H1 (cell line): ENCODE measurements around the gene CD4. TPM values are rescaled to one million over a fixed set of nuclear protein-coding genes. Genes with fewer than 3 reads are reported as not detected.

Experiments
- CTCF ChIA-PET: fragments of 300-600 bp; sonication (Branson Sonifier 250); formaldehyde crosslinking; loops from one replicate; lab custom pipeline; 2021; ENCODE audit not compliant: partially characterized antibody; lab: Charles Lee
- POLR2A ChIA-PET: fragments of 300-600 bp; sonication (Branson Sonifier 250); formaldehyde crosslinking; loops from one replicate; lab custom pipeline; 2021; ENCODE audit warnings: inconsistent platforms; ENCODE audit not compliant: partially characterized antibody; lab: Charles Lee
- DNase-seq, 2 experiments: peaks; one replicate each; pipeline versions ENCODE4 v3.0.0 to v3.0.0-alpha.2; 2010 to 2022; ENCODE audit warnings: low spot score in 2 of 2, low read depth in 1 of 2, mixed read lengths in 1 of 2
- FAIRE-seq: peaks from 2 replicates; lab custom pipeline; 2011; peaks lifted over from hg19 to GRCh38; lab: Jason Lieb, UNC
- H2AFZ ChIP-seq: 2 replicates; pipeline ENCODE4 v1.8.1; 2012; ENCODE audit warnings: low read length, inconsistent platforms
- H2AK5ac ChIP-seq: 2 replicates; pipeline ENCODE4 v1.6.1; 2013; ENCODE audit warnings: low read depth, low read length
- H2BK120ac ChIP-seq: replicated peaks from 2 replicates; pipeline ENCODE3; 2013; ENCODE audit warnings: low read depth, low read length, inconsistent platforms
- H2BK12ac ChIP-seq: 2 replicates; pipeline ENCODE4 v1.6.1; 2013; ENCODE audit warnings: low read depth, low read length
- H2BK15ac ChIP-seq: 2 replicates; pipeline ENCODE4 v1.6.1; 2013; ENCODE audit warnings: low read length
- H2BK20ac ChIP-seq: 2 replicates; pipeline ENCODE4 v1.6.1; 2013; ENCODE audit warnings: low read length
- H2BK5ac ChIP-seq: 2 replicates; pipeline ENCODE4 v1.6.1; 2013; ENCODE audit warnings: low read depth, low read length
- H3K14ac ChIP-seq: 2 replicates; pipeline ENCODE4 v1.6.1; 2013; ENCODE audit warnings: inconsistent platforms; ENCODE audit not compliant: insufficient read length
- H3K18ac ChIP-seq: 2 replicates; pipeline ENCODE4 v1.6.1; 2013; ENCODE audit warnings: low read length; ENCODE audit errors: extremely low read depth
- H3K23ac ChIP-seq: 2 replicates; pipeline ENCODE4 v1.6.1; 2013; ENCODE audit warnings: inconsistent platforms; ENCODE audit not compliant: insufficient read length
- H3K23me2 ChIP-seq: 2 replicates; pipeline ENCODE4 v1.6.1; 2013; ENCODE audit warnings: low read depth, low read length
- H3K27ac ChIP-seq: 2 replicates; pipeline ENCODE4 v1.6.1; 2011; ENCODE audit warnings: low read depth, low read length, inconsistent platforms
- H3K27me3 ChIP-seq, 4 experiments: replicated peaks in 1 of 4; 1 replicate in 1 of 4; 2 replicates in 3 of 4; pipeline versions ENCODE4 v1.6.1 to v1.8.1; 2011 to 2013; ENCODE audit warnings: low read length in 3 of 4, mild to moderate bottlenecking in 3 of 4, inconsistent platforms in 2 of 4, mixed read lengths in 2 of 4, moderate library complexity in 1 of 4; ENCODE audit not compliant: control insufficient read depth in 3 of 4, insufficient read depth in 3 of 4; ENCODE audit errors: extremely low read depth in 1 of 4
- H3K36me3 ChIP-seq, 4 experiments: 2 replicates each; pipeline versions ENCODE4 v1.6.1 to v1.8.1; 2011 to 2013; ENCODE audit warnings: mild to moderate bottlenecking in 4 of 4, low read length in 3 of 4, moderate library complexity in 2 of 4, control low read depth in 1 of 4, inconsistent platforms in 1 of 4; ENCODE audit not compliant: insufficient read depth in 4 of 4, control insufficient read depth in 2 of 4
- H3K4ac ChIP-seq: replicated peaks from 2 replicates; pipeline ENCODE3; 2013; ENCODE audit warnings: low read length, low read depth, mixed read lengths, inconsistent platforms; ENCODE audit not compliant: insufficient read length
- H3K4me1 ChIP-seq, 4 experiments: replicated peaks in 1 of 4; 1 replicate in 1 of 4; 2 replicates in 3 of 4; pipeline versions ENCODE4 v1.6.1 to v1.8.1; 2011 to 2013; ENCODE audit warnings: low read length in 3 of 4, inconsistent platforms in 2 of 4, mixed read lengths in 1 of 4; ENCODE audit not compliant: insufficient read depth in 4 of 4, control insufficient read depth in 3 of 4
- H3K4me2 ChIP-seq, 2 experiments: 2 replicates each; pipeline versions ENCODE4 v1.6.1 to v1.8.1; 2011 to 2013; ENCODE audit warnings: low read depth in 2 of 2, low read length in 2 of 2, control low read depth in 1 of 2, inconsistent platforms in 1 of 2, mild to moderate bottlenecking in 1 of 2; ENCODE audit not compliant: insufficient read depth in 1 of 2
- H3K4me3 ChIP-seq, 4 experiments: fragments of 200-600, 300-600 bp in 1 of 4; sonication (generic), shearing (Covaris generic), sonication (Bioruptor Twin) in 1 of 4; 2 replicates each; pipeline versions ENCODE4 v1.5.1 to v1.8.1; 2011 to 2016; ENCODE audit warnings: low read length in 4 of 4, low read depth in 3 of 4, control low read depth in 2 of 4, inconsistent platforms in 2 of 4, mild to moderate bottlenecking in 2 of 4, mixed read lengths in 1 of 4, moderate library complexity in 1 of 4; ENCODE audit not compliant: insufficient read depth in 2 of 4; ENCODE audit errors: extremely low read depth in 1 of 4
- H3K56ac ChIP-seq: replicated peaks from 2 replicates; pipeline ENCODE3; 2013; ENCODE audit warnings: low read depth, mild to moderate bottlenecking, mixed read lengths, low read length, inconsistent platforms; ENCODE audit not compliant: insufficient read length
- H3K79me1 ChIP-seq: 2 replicates; pipeline ENCODE4 v1.6.1; 2013; ENCODE audit warnings: low read depth, low read length, control low read depth
- H3K79me2 ChIP-seq, 2 experiments: 2 replicates each; pipeline versions ENCODE4 v1.6.1 to v1.8.1; 2012 to 2013; ENCODE audit warnings: low read length in 2 of 2, mild to moderate bottlenecking in 2 of 2, inconsistent platforms in 1 of 2; ENCODE audit not compliant: insufficient read depth in 2 of 2, control insufficient read depth in 1 of 2
- H3K9ac ChIP-seq, 4 experiments: replicated peaks in 1 of 4; 1 replicate in 1 of 4; 2 replicates in 3 of 4; pipeline versions ENCODE4 v1.6.1 to v1.8.1; 2011 to 2013; ENCODE audit warnings: low read depth in 3 of 4, low read length in 3 of 4, control low read depth in 2 of 4, mild to moderate bottlenecking in 2 of 4, moderate library complexity in 2 of 4, inconsistent platforms in 1 of 4; ENCODE audit errors: extremely low read depth in 1 of 4
- H3K9me3 ChIP-seq, 2 experiments: 2 replicates each; pipeline versions ENCODE4 v1.6.1 to v1.8.1; 2012 to 2013; ENCODE audit warnings: mild to moderate bottlenecking in 2 of 2, moderate library complexity in 2 of 2, control low read depth in 1 of 2, inconsistent platforms in 1 of 2, low read depth in 1 of 2, low read length in 1 of 2, mixed read lengths in 1 of 2; ENCODE audit not compliant: insufficient read depth in 2 of 2
- H4K20me1 ChIP-seq, 2 experiments: replicated peaks in 1 of 2; 2 replicates each; pipeline versions ENCODE3 to v1.8.1; 2011 to 2013; ENCODE audit warnings: inconsistent platforms in 2 of 2, low read length in 2 of 2, mild to moderate bottlenecking in 1 of 2; ENCODE audit not compliant: insufficient read depth in 2 of 2, control insufficient read depth in 1 of 2
- H4K5ac ChIP-seq: 2 replicates; pipeline ENCODE4 v1.6.1; 2013; ENCODE audit warnings: low read length, low read depth, mixed read lengths, inconsistent platforms; ENCODE audit not compliant: insufficient read length
- H4K8ac ChIP-seq: 2 replicates; pipeline ENCODE4 v1.8.0; 2013; ENCODE audit warnings: mild to moderate bottlenecking, moderate library complexity, low read length, inconsistent platforms; ENCODE audit not compliant: insufficient read depth; ENCODE audit errors: extremely low read depth
- H4K91ac ChIP-seq: replicated peaks from 2 replicates; pipeline ENCODE3; 2013; ENCODE audit warnings: low read length, mixed read lengths, inconsistent platforms; ENCODE audit not compliant: insufficient read length
- BACH1 ChIP-seq: IDR thresholded peaks from 2 replicates; pipeline ENCODE4 v1.6.1; 2012; ENCODE audit warnings: low read length, improper control_type of control experiment
- KDM4A ChIP-seq: IDR thresholded peaks from one replicate; pipeline ENCODE4 v1.7.1; 2012; ENCODE audit warnings: low read depth, mild to moderate bottlenecking, moderate library complexity, low read length, inconsistent platforms; ENCODE audit not compliant: severe bottlenecking
- MAX ChIP-seq: IDR thresholded peaks from 2 replicates; pipeline ENCODE4 v1.6.1; 2012; ENCODE audit warnings: inconsistent platforms
- PHF8 ChIP-seq: fragments of 200-600 bp; sonication (generic); conservative IDR thresholded peaks from 2 replicates; pipeline ENCODE4 v1.7.1; 2012; ENCODE audit warnings: low read depth, mild to moderate bottlenecking, inconsistent platforms, low read length, moderate library complexity
- POLR2A ChIP-seq, 2 experiments: IDR thresholded peaks; 1 replicate in 1 of 2; 2 replicates in 1 of 2; pipeline ENCODE4 v1.6.1; 2011; ENCODE audit warnings: low read depth in 2 of 2, low read length in 2 of 2, mild to moderate bottlenecking in 2 of 2; ENCODE audit errors: control extremely low read depth in 1 of 2
- POLR2AphosphoS5 ChIP-seq: IDR thresholded peaks from 2 replicates; pipeline ENCODE4 v1.6.1; 2011; ENCODE audit warnings: low read depth, low read length
- RBBP5 ChIP-seq: IDR thresholded peaks from 2 replicates; pipeline ENCODE4 v1.7.1; 2012; ENCODE audit warnings: low read depth, mild to moderate bottlenecking, inconsistent platforms, low read length, moderate library complexity, borderline replicate concordance
- RXRA ChIP-seq: IDR thresholded peaks from 2 replicates; pipeline ENCODE4 v1.6.1; 2011; ENCODE audit warnings: low read depth, mild to moderate bottlenecking, low read length, moderate library complexity; ENCODE audit not compliant: insufficient read depth
- SP1 ChIP-seq: IDR thresholded peaks from 2 replicates; pipeline ENCODE4 v1.6.1; 2011; ENCODE audit warnings: low read depth, low read length
- TEAD4 ChIP-seq: IDR thresholded peaks from 2 replicates; pipeline ENCODE4 v1.6.1; 2012; ENCODE audit warnings: low read depth, low read length, inconsistent platforms, mixed read lengths
- WGBS, 2 experiments: shearing (Covaris generic) in 1 of 2; methylation state at CpG; one replicate each; pipeline versions ENCODE4 v1.1.6 to v1.1.7; 2013 to 2015; ENCODE audit warnings: low lambda C conversion rate in 2 of 2, mixed read lengths in 2 of 2, inconsistent platforms in 1 of 2, low coverage in 1 of 2, missing lambda C conversion rate in 1 of 2; ENCODE audit not compliant: insufficient replicate concordance in 2 of 2, insufficient coverage in 1 of 2, insufficient read length in 1 of 2; ENCODE audit errors: extremely low coverage in 1 of 2, missing lambda C conversion rate in 1 of 2; 5-methylcytosine and 5-hydroxymethylcytosine counted together
- polyA plus RNA-seq, 7 experiments: library from polyadenylated mRNA; depleted of rRNA in 3 of 7; stranded (reverse) in 5 of 7; unstranded in 2 of 7; fragments of >200 nt in 5 of 7; fragments of 200-250 nt in 2 of 7; gene quantifications; 1 replicate in 5 of 7; 2 replicates in 1 of 7; 4 replicates in 1 of 7; pipeline versions ENCODE4 v1.2.1 to v1.2.3, GENCODE V29; 2011 to 2013; ENCODE audit warnings: missing spikeins in 2 of 7, mixed read lengths in 2 of 7
- total RNA-seq: library from RNA; stranded (reverse); fragmentation: NEBNext Ultra II Directional; extraction: Animal tissue kit (Norgen Biotek cat#: 25700); gene quantifications from 2 replicates; pipeline ENCODE4 v1.2.1, GENCODE V29; 2021

Gene CD4
- total and polyA plus RNA-seq, 2 of the 8 experiments (the other 6 are each of a cell fraction or from before 2014, with no cell fraction given): 3.4 to 5.1 TPM

DNA sequence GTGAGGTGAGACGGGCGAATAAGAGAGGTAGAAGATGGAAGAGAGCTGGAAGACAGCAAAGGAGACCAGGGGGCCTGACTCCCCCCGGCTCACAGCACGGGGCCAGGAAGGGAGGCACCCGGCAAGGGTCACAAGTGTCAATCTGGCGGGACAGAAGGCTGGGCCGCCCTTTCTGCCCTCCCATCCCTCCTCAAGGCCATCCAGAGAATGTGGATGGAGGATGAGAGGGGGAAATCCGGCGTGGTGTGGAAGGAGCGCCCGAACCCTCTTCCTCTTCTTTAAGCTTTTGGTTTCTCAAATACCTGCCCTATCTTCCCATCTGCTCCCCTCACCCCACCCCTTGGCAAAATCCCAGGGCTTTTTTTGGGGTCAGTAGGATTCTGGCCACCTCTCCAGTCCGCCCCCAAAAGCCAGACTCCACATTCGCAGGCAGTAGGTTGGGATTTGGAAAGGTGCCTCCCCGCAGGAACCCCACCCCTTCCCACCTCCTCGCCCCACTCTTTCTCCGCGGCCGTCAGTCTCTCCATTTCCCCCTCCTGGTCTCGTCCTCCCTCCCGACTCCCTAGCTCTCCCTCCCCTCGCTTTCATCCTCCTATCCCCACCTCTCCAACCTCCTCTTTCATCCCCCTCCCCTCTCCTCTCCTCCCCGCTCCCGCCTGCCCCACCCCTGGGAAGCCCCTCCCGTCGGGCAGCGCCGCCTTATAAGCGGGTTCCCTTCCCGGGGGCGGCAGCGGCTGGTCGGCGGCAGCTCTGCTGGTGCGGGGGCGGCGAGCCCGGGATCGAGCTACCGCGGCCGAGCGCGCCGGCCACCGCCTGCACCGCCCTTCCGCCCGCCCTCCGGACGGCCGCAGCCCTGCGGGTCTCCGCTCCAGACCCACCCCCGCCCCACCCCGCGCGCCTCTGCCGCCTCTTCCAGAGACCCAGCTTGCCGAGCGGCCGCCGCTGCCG lies 23.4 kb upstream of the CD4 start, which contains the start of gene PTMS:
Gene PTMS, plus strand, starts transcription at position 730 of the 948 bp plus-strand sequence. CDS start 343 bp downstream, outside the sequence.
- H3K4ac ChIP-seq: peak within 1 kb of the TSS; percentile 64
- peak within 1 kb of the TSS; percentile 57 for H4K5ac ChIP-seq
- H2BK15ac ChIP-seq: peak within 1 kb of the TSS; percentile 95; the same call in 1 of the 2 replicates
- peak within 1 kb of the TSS; percentile 86 for H2BK20ac ChIP-seq
- H2BK12ac ChIP-seq: peak within 1 kb of the TSS; percentile 85
- H3K4me3 ChIP-seq: peak within 1 kb of the TSS; percentile 83 to 98 (median 87)
- peak within 1 kb of the TSS; percentile 54; the same call in 1 of the 2 replicates for H2AK5ac ChIP-seq
- 0 out of 2 replicates have a peak, but pooled peaks cover 2% of the 10 kb centered on the region for H3K79me1 ChIP-seq
- no peak within 1 kb of the TSS; the same call in 1 of the 2 replicates for H4K8ac ChIP-seq
- peaks cover 11 to 27% (median 18%) of the 10 kb centered on the region in 4 experiments for H3K4me1 ChIP-seq
- peaks cover 6 to 15% of the 10 kb centered on the region in 2 experiments for H4K20me1 ChIP-seq
- POLR2A ChIA-PET: interaction anchor here (0.8 to 11.6 kb wide), 31 partner anchors 8 to 232 kb away, joined by 3 to 151 read pairs (median 4); partner anchors contain the start of genes CD4, CDCA3, GAPDH and GPR162
- no peak within 1 kb of the TSS for H2AFZ ChIP-seq
- H3K23ac ChIP-seq: no peak within 1 kb of the TSS
- H2BK120ac ChIP-seq: peak within 1 kb of the TSS; percentile 44
- H3K9me3 ChIP-seq: no peaks in the 10 kb centered on the region
- peaks cover 13% of the 10 kb centered on the region for H3K23me2 ChIP-seq
- CTCF ChIA-PET: interaction anchor here (0.6 to 29.6 kb wide), 11 partner anchors 7 to 180 kb away, joined by 3 to 532 read pairs (median 3); partner anchors contain the start of genes GNB3, GPR162, MLF2 and P3H3
- peak within 1 kb of the TSS; percentile 51 to 89 (median 60); a peak in 6 of 7 replicates for H3K9ac ChIP-seq
- H4K91ac ChIP-seq: peak within 1 kb of the TSS; percentile 86
- H3K36me3 ChIP-seq: peaks cover 0 to 12% (median under 1%) of the 10 kb centered on the region in 4 experiments; a peak in 5 of 8 replicates
- no peaks in the 10 kb centered on the region for H3K27me3 ChIP-seq
- peak within 1 kb of the TSS; percentile 89 to 100 for H3K4me2 ChIP-seq
- no peak within 1 kb of the TSS for H3K14ac ChIP-seq
- 5% methylated on average over 13 of the region's 63 CpGs; no CpG with 5 or more reads in 1 of the 2 experiments for WGBS, 2 experiments
- peaks cover 4 to 25% of the 10 kb centered on the region in 2 experiments; a peak in 2 of 4 replicates for H3K79me2 ChIP-seq
- DNase-seq (peak in 1 of 2 experiments; percentile 88), FAIRE-seq (no peak)
- peak within 1 kb of the TSS; percentile 97 for H3K18ac ChIP-seq
- H3K56ac ChIP-seq: peak within 1 kb of the TSS; percentile 50
- peak within 1 kb of the TSS; percentile 49; the same call in 1 of the 2 replicates for H3K27ac ChIP-seq
- H2BK5ac ChIP-seq: peak within 1 kb of the TSS; percentile 73; the same call in 1 of the 2 replicates
- no peak for TF ChIP-seq RXRA
- TF ChIP-seq POLR2A (IDR thresholded peaks at IDR 0.05; ENCODE audit: control extremely low read depth in 1 of 2, low read depth in 2 of 2, low read length in 2 of 2): peak in 1 of 2 experiments; percentile 88; a peak in 2 of 3 replicates
- TF ChIP-seq KDM4A: peak; percentile 50
- no peak for TF ChIP-seq MAX
- TF ChIP-seq PHF8: peak; percentile 49
- TF ChIP-seq BACH1: 0 out of 2 replicates have a peak, but pooled peaks have one; percentile 34
- peak; percentile 55; the same call in 1 of the 2 replicates for TF ChIP-seq POLR2AphosphoS5
- TF ChIP-seq TEAD4: no peak
- TF ChIP-seq RBBP5: peak; percentile 33
- peak; percentile 8; the same call in 1 of the 2 replicates for TF ChIP-seq SP1
